GM08714 (cell line): Measurements from ENCODE around the gene LMBR1.

ENCODE experiments used
- H3K4me3 ChIP-seq: fragments of 200-500 bp; sonication (Bioruptor generic); 2 replicates; pipeline ENCODE4 v1.5.1; 2014; ENCODE audit warnings: mild to moderate bottlenecking, low read length, inconsistent platforms
- ZNF274 ChIP-seq: IDR thresholded peaks from 2 replicates; pipeline ENCODE4 v1.6.1; 2012; ENCODE audit warnings: mild to moderate bottlenecking, low read depth, low read length

Gene LMBR1

GRCh38 chr7:156693627-156694026, 199.4 kb downstream of the LMBR1 start:
- no peak for TF ChIP-seq ZNF274
- no peak overlapping the region for H3K4me3 ChIP-seq

- no peak for TF ChIP-seq ZNF274
- no peak overlapping the region for H3K4me3 ChIP-seq
These were observed 200.1 kb downstream of the LMBR1 start for GRCh38 chr7:156692849-156693248.

GRCh38 chr7:156691764-156692163, 201.2 kb downstream of the LMBR1 start:
- TF ChIP-seq ZNF274 = no peak
- H3K4me3 ChIP-seq = no peak overlapping the region

- TF ChIP-seq ZNF274 = no peak
- no peak overlapping the region for H3K4me3 ChIP-seq
These were observed 208.3 kb downstream of the LMBR1 start for GRCh38 chr7:156684661-156685060.

- TF ChIP-seq ZNF274 = no peak
These were observed 208.7 kb downstream of the LMBR1 start for GRCh38 chr7:156684251-156684650.

GRCh38 chr7:156682928-156683327, 210.1 kb downstream of the LMBR1 start:
- no peak for TF ChIP-seq ZNF274
- no peak overlapping the region for H3K4me3 ChIP-seq

More at GRCh38 chr7:156684251-156684650, 208.7 kb downstream of the LMBR1 start:
- H3K4me3 ChIP-seq = no peak overlapping the region

DNA sequence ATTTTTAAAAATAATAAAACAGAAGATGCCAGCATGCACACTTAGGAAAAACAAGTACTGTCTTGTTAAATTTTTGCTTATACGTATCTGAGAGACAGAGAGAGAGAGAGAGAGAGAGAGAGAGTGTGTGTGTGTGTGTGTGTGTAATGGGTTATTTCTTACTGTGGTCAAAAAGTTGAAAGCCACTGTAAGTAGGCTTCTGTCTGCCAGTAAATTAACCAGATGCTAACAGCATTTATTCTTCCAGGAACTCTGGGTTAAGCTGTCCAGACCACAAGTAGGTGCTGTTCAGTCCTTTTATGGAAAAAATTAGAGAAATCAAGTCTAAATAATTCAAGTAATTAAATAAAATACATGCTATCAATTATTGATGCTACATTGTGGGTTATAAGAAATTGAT, 212.7 kb downstream of the LMBR1 start:
- H3K4me3 ChIP-seq = no peak overlapping the region
- no peak for TF ChIP-seq ZNF274

DNA sequence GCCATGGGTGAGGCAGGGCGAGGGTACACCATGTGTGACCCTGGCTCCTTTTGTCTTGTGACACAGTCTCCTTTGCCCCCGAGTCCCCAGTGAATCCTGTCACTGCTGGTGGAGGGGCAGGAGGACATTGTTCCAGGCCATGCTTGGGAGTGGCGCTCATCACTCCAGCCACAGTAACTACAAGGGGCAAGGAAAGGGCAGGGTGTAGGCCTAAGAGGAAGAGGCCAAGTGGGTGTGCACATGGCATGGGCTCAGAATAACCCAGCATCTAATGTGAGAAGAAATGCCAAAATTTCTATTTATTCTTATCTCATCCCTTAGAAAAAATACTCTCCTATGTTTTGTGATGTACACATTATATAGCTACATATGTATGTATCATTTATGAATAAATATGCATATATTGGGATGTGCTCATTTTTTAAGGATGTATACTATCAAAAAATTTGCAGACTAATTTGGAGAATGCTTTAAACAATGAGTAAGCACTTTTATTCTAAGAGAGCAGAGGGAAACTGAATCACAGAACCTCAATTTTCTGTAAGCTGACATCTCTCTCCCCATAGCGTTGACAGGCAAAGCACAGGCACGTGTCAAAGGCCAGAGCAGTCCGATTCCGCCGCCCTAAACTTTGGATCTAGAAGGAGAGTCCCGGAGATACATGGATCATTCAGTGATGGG, 215.5 kb downstream of the LMBR1 start:
- H3K4me3 ChIP-seq = no peak overlapping the region
- TF ChIP-seq ZNF274 = no peak

- no peak for TF ChIP-seq ZNF274
These were observed 216.7 kb downstream of the LMBR1 start for GRCh38 chr7:156676263-156676662.

GRCh38 chr7:156675721-156676120, 217.3 kb downstream of the LMBR1 start:
- no peak for TF ChIP-seq ZNF274
- no peak overlapping the region for H3K4me3 ChIP-seq

More at GRCh38 chr7:156676263-156676662, 216.7 kb downstream of the LMBR1 start:
- no peak overlapping the region for H3K4me3 ChIP-seq

DNA sequence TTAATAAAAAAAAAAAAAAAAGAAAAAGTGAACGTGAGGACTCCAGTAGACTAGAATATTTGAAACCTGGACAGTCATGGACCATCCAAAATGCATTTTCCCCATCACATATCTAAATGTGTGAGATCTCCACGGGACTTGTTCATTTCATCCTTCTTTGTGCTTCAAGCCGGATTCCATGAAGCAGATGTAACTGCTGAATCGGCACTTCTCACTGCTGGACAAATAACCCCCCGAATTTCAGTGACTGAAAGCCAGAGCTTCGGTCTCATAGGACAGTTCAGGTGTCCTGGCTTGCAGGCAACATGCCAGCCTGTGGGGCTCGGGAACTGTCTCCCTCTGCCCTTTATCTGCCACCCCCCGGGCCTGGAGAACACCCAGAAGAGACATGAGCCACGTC, 219.1 kb downstream of the LMBR1 start:
- no peak for TF ChIP-seq ZNF274
- H3K4me3 ChIP-seq = no peak overlapping the region

GRCh38 chr7:156673454-156673853, 219.5 kb downstream of the LMBR1 start:
- no peak for TF ChIP-seq ZNF274
- H3K4me3 ChIP-seq = no peak overlapping the region

- TF ChIP-seq ZNF274 = no peak
- no peak overlapping the region for H3K4me3 ChIP-seq
These were observed 223.8 kb downstream of the LMBR1 start for GRCh38 chr7:156669035-156669828.

DNA sequence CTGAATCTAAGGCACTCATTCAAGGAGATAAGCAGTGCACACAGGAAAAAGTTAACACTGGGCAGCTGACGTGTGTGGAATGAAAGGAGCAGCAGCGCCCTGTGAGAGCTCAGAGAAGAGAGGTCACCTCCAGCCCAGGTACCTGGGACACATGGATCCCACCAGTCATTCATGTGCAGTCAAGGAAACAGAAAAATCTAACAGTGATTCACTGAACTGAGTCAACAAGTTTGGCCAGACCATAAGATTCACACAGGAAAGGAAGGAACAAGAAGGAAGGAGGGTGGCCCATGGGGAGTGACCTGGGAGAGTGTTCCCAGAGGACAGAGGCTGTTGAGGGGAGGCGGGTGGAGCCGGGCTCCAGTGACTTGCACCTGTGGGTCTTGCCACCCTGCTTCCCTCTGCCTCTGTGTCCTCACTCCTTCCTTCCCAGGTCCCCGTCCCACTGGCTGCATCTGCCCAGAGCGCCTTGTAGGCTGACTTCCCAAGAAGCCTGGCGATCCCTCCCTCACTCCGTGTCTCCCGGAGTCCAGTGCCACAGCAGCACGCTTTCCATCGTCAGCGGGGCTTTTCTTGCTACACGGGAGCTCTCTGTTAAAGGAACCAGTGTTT, 224.7 kb downstream of the LMBR1 start:
- no peak for TF ChIP-seq ZNF274
- no peak overlapping the region for H3K4me3 ChIP-seq

- no peak overlapping the region for H3K4me3 ChIP-seq
- no peak for TF ChIP-seq ZNF274
These were observed 225.9 kb downstream of the LMBR1 start for GRCh38 chr7:156667110-156667426.
